22Rv1 (cell line): Measurements from ENCODE around the gene RBM12.

ENCODE experiments used
- H3K27ac ChIP-seq: fragments of 450-650 bp; 2 replicates; pipeline ENCODE4 v1.5.1; 2017
- ZFX ChIP-seq: fragments of 450-650 bp; IDR thresholded peaks from 2 replicates; pipeline ENCODE4 v1.6.1; 2017; ENCODE audit warnings: antibody characterized with exemption, borderline replicate concordance
- TF ChIP-seq, protein P1 (sequence below): fragments of 450-650 bp; IDR thresholded peaks from 2 replicates; pipeline ENCODE4 v1.5.1; 2017; ENCODE audit warnings: mild to moderate bottlenecking

The RBM12 gene

DNA sequence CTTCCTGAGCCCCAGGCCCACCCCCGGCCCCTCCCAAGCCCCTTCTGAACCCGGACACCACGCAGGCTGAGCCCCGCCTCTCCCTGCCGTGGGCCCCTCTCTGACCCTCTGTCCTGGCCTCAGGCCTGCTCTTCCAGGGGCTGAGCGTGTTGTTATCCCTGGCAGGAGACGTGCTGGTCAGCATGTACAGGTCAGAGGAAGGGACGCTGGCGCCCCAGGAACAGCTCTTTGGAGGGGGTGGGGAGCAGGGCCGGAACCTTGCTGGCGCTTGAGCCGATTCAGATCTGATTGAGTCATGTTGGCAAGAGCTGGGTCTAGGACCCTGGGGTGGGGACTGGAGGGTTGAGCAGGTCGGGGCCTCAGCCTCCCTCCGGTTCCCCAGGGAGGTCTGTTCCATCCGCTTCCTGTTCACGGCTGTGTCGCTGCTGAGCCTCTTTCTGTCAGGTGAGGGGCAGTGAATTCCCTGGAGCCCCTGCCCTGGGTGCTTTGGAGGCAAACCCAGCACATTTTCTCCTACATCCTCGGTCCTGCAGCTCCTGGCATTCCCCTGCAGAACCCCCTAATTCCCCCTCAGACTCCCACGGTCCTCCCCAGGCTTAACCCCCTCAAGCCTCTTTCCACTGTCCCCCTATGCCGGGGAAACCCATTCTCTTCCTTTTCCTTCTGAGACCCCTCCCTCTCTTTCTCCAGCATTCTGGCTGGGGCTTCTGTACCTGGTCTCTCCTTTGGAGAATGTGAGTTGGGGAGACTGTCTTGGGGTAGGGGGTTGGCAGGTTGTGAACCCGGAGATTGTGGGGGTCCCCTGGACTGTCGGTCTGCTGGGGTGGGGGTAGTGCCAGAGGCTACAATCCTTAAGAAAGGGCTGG lies 47.1 kb downstream of the RBM12 start:
- peak overlapping the region; percentile 88 for H3K27ac ChIP-seq
- TF ChIP-seq ZFX, result no peak
- TF ChIP-seq, protein P1, sequence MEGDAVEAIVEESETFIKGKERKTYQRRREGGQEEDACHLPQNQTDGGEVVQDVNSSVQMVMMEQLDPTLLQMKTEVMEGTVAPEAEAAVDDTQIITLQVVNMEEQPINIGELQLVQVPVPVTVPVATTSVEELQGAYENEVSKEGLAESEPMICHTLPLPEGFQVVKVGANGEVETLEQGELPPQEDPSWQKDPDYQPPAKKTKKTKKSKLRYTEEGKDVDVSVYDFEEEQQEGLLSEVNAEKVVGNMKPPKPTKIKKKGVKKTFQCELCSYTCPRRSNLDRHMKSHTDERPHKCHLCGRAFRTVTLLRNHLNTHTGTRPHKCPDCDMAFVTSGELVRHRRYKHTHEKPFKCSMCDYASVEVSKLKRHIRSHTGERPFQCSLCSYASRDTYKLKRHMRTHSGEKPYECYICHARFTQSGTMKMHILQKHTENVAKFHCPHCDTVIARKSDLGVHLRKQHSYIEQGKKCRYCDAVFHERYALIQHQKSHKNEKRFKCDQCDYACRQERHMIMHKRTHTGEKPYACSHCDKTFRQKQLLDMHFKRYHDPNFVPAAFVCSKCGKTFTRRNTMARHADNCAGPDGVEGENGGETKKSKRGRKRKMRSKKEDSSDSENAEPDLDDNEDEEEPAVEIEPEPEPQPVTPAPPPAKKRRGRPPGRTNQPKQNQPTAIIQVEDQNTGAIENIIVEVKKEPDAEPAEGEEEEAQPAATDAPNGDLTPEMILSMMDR, result peak; percentile 23

DNA sequence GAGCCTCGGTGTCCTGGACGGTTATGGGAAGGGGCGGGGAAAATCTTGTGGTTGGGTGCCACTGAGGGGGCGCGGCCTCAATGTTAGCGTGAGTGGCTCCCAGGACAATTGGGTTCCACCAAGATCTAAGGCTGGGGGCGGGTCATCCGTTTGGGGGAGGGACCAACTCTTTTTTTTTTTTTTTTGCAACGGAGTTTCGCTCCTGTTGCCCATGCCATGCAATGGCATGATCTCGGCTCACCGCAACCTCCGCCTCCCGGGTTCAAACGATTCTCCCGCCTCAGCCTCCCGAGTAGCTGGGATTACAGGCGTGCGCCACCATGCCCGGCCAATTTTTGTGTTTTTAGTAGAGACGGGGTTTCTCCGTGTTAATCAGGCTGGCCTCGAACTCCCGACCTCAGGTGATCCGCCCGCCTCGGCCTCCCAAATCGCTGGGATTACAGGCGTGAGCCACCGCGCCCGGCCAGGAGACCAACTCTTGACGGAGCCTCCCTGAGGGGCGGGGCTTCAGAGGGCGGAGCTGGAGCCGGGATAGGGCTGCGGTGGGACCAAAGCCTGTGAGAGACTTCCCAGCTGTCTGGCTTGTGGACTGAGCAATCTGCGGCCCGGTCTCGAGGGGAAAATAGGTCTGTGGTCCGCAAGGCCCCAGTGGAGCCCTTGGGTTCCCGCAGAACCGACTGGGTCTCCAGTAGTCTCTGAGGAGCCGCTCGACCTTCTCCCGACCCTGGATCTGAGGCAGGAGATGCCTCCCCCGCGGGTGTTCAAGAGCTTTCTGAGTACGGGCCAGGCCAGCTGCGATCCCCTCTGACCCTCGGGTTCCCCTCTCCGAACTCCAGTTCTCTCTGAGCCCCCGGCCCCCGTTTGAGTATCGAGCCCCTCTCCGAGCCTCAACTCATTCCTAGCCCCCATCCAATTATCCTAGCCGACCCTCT lies 48.0 kb downstream of the RBM12 start:
- H3K27ac ChIP-seq, result peak overlapping the region; percentile 88
- no peak for TF ChIP-seq ZFX
- TF ChIP-seq, protein P1, result no peak

DNA sequence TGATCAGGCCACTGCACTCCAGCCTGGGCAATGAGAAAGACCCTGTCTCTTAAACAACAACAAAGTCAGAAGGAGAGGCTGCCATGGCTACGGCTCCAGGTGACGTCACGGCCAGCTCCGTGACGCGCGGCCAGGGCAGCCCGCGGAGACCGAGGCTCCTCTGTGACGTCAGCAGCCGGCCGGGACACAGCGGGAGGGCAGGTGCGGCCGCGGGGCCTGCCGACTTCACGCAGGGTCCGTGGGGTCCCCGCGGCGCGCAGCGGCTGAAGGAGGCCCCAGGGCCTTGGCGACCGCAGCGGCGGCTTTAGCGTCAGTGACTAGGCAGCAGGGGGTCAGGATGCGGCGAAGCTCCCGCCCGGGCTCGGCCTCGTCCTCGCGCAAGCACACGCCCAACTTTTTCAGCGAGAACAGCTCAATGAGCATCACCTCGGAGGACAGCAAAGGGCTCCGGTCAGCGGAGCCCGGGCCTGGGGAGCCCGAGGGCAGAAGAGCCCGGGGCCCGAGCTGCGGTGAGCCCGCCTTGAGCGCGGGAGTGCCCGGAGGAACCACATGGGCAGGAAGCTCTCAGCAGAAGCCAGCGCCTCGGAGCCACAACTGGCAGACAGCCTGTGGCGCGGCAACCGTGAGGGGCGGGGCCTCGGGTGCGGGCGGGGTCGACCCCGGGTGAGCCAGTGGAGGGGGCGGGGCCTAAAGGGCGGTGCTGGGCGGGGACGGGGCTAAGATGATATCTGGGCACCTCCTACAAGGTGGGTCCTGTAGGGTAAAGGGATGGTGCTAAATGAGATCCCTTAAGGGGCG lies 48.8 kb downstream of the RBM12 start, which contains the start of gene SPAG4:
Gene SPAG4 (plus strand): TSS at position 163 of the 798 bp plus-strand sequence. CDS start 175 bp downstream, at position 338.
- H3K27ac ChIP-seq, result peak within 1 kb of the TSS; percentile 88
- TF ChIP-seq, protein P1, result no peak
- no peak for TF ChIP-seq ZFX

DNA sequence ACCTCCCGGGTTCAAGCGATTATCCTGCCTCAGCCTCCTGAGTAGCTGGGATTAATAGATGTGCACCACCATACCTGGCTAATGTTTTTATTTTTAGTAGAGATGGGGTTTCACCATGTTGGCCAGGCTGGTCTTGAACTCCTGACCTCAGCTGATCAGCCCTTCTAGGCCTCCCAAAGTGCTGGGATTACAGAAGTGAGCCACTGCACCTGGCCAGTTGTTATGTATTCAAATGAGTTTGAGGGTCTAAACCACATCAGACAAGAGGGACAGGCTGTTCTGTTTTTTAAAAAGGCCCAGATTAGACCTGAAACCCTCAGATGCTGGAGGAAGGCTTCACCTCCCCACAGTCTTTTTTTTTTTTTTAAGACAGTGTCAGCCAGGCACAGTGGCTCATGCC lies 53.2 kb downstream of the RBM12 start:
- TF ChIP-seq, protein P1, result no peak
- TF ChIP-seq ZFX, result no peak
- no peak overlapping the region for H3K27ac ChIP-seq

DNA sequence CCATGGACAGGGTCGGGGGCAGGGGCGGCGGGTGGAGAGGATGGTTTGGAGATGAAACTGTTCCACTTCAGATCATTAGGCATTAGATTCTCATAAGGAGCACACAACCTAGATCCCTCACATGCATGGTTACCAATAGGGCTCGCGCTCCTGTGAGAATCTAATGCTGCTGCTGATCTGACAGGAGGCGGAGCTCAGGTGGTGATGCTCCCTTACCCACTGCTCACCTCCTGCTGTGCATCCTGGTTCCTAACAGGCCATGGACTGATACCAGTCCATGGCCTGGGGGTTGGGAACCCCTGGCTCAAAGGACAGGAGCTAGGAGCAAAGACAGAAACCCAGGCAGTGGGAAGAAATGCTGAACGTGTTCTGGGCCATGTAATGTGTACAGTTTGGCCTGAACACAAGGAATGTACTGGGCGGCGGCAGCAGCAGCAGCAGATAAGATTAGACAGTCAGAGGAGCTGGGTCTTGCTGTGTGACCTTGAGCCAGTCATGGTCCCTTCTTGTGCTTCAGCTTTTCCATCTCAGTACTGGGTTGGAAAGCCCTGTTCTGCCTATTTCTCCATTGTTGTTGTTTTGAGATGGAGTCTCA lies 53.8 kb downstream of the RBM12 start:
- no peak for TF ChIP-seq ZFX
- TF ChIP-seq, protein P1, result no peak
- H3K27ac ChIP-seq, result no peak overlapping the region

DNA sequence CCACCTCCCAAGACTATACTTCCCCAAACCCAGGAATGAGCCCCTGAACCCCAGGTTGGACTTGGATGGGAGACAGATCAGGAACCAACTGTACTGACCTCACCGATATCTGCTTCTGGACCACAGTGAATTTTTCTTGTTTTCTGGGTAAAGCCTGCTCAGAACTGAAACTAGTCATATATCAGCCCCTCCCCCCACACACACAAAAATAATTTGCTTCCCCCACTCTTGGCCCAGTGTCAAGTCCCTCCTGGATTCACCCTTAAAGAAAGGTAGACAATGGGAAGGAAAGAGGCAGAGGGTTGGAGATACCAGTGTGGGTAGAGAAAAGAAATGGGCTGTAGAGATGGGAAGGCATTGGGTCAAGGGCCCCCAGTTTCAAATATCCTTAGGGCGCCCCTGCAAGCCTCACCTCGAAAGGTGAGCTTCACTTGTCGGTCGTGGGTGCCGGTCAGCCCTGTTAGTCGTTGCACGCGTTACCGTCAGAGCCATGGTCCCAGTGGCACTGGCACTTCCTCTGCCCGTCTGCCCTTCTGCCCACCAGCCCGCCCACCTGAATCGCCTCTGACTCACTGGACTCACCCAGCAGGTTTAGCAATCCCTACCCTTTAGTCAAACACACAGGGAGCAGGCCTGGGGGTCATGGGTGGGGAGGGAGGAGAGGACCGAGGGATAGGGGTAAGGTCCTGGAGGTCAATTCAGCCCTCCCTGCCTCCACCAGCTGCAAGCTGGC lies 57.5 kb downstream of the RBM12 start:
- no peak overlapping the region for H3K27ac ChIP-seq
- TF ChIP-seq ZFX, result no peak
- TF ChIP-seq, protein P1, result no peak
